PC-3 (cell line): ENCODE measurements around the gene FTO.

Experiments
- EZH2 ChIP-seq: fragments of 300-600 bp; sonication (generic); IDR thresholded peaks from one replicate; pipeline ENCODE4 v1.6.1; 2017; ENCODE audit warnings: antibody characterized with exemption, mild to moderate bottlenecking, low read length; ENCODE audit not compliant: unreplicated experiment
- TF ChIP-seq, protein P1 (sequence below): fragments of 300-600 bp; sonication (generic); conservative IDR thresholded peaks from 2 replicates; pipeline ENCODE4 v1.5.1; 2017; ENCODE audit warnings: antibody characterized with exemption, low read depth, mild to moderate bottlenecking, low read length

DNA sequence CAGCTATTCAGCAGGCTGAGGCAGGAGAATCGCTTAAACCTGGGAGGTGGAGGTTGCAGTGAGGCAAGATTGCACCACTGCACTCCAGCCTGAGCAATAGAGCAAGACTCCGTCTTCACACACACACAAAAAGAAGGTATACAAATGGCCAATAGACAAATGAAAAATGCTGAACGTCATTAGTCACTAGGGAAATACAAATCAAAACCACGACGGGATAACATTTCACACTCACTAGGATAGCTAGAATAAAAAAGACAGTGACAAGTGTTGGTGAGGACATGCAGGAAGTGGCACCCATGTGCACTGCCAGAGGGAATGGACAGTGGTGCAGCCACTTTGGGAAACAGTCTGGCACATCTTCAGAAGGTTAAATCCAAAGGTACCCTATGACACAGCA lies 172.9 kb downstream of the FTO start:
- TF ChIP-seq, protein P1, sequence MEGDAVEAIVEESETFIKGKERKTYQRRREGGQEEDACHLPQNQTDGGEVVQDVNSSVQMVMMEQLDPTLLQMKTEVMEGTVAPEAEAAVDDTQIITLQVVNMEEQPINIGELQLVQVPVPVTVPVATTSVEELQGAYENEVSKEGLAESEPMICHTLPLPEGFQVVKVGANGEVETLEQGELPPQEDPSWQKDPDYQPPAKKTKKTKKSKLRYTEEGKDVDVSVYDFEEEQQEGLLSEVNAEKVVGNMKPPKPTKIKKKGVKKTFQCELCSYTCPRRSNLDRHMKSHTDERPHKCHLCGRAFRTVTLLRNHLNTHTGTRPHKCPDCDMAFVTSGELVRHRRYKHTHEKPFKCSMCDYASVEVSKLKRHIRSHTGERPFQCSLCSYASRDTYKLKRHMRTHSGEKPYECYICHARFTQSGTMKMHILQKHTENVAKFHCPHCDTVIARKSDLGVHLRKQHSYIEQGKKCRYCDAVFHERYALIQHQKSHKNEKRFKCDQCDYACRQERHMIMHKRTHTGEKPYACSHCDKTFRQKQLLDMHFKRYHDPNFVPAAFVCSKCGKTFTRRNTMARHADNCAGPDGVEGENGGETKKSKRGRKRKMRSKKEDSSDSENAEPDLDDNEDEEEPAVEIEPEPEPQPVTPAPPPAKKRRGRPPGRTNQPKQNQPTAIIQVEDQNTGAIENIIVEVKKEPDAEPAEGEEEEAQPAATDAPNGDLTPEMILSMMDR = no peak
- TF ChIP-seq EZH2 = no peak
